Nucleus accumbens (tissue), 56 donors: ENCODE results near the gene RLIM.

Experiments
- DNase-seq, 56 donors: peaks; one replicate each; lab custom pipeline; 2025; lab: John Stamatoyannopoulos, UW

RLIM gene

GRCh38 chrX:74540635-74541249, 73.7 kb downstream of the RLIM start:
- DNase-seq = no peak

DNA sequence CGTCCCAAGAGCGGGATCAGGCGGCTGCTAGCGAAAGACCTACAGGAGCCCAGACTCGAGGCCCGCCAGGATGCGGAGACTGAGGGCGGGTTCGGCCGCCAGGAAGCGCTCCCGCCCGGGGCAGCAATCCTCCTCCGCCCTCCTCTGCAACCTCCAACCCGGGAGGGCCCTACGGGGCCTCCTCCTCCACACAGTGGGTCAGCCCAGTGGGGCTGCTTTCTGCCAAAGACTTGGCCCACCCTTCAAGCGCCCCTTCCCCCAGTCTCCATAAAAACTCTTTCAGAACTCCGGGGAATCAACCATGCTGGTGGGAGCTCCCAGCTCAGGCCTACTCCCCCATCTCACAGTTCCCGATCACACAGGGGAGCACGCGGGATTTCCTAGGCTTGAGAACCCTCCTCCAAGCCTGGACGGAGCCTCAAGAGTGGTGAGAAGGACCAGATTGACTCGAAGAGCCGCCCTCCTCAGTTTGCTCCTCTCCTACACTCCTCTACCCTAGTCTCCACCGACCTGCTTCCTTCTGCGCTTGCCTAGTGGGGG, 77.5 kb downstream of the RLIM start:
- DNase-seq = peak in 14 of 56 donors; percentile 1 to 40 (median 23)

DNA sequence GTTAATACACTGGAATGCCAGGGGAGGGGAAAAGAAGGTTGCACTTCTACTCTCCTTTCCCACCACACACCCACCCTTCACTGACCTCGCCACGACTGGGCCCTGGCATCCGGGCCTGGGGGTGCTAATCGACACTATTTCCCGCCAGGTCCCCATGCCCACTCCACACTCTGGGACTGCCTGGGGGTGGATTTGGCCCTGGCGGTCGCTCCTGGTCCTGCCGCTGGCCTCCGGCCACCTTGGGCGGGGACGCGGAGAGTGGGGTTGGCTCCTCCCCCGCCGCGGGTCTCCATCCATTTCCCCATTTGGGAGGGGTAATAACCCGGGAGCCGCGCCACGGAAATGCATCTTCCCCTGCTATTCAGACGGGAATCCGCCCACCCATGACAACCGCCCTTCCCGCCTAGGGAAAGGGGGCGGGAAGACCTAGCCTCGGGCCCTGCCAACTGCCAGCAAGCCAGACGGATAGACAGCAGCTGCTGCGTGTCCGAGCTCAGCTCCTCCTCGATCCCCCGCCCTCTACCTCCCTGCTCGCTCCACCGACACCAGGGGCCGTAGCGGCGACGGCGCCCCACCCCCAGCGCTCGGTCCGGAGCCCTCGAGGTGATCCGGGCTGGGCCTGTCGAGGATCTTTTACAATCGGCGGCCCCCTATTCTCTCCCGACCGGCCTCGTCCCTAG, 78.1 kb downstream of the RLIM start:
- DNase-seq = peak in 55 of 56 donors; percentile 1 to 70 (median 37)

- DNase-seq = peak in 51 of 56 donors; percentile 1 to 59 (median 29)
Observed at GRCh38 chrX:74535408-74536151, 78.8 kb downstream of the RLIM start.
